Measurements from ENCODE around the gene SH3RF3.

The SH3RF3 gene

GRCh38 chr2:109460553-109461324, 331.7 kb downstream of the SH3RF3 start:
- no peak for DNase-seq (ENCODE audit: low read depth in 1 of 2, low spot score in 1 of 2)

GRCh38 chr2:109463236-109463635, 334.2 kb downstream of the SH3RF3 start:
- no peak for DNase-seq (ENCODE audit: low read depth in 1 of 2, low spot score in 1 of 2)

- no peak for DNase-seq (ENCODE audit: low read depth in 1 of 2, low spot score in 1 of 2)
Measured at GRCh38 chr2:109463891-109464290, 334.9 kb downstream of the SH3RF3 start.

- DNase-seq (ENCODE audit: low read depth in 1 of 2, low spot score in 1 of 2), result no peak
Measured at GRCh38 chr2:109466674-109467575, 337.9 kb downstream of the SH3RF3 start.

GRCh38 chr2:109467701-109468100, 338.7 kb downstream of the SH3RF3 start:
- no peak for DNase-seq (ENCODE audit: low read depth in 1 of 2, low spot score in 1 of 2)

- DNase-seq (ENCODE audit: low read depth in 1 of 2, low spot score in 1 of 2), result no peak
Measured at GRCh38 chr2:109468893-109469292, 339.9 kb downstream of the SH3RF3 start.

- DNase-seq (ENCODE audit: low read depth in 1 of 2, low spot score in 1 of 2), result no peak
Measured at GRCh38 chr2:109471658-109472057, 342.7 kb downstream of the SH3RF3 start.

- no peak for DNase-seq (ENCODE audit: low read depth in 1 of 2, low spot score in 1 of 2)
Measured at GRCh38 chr2:109472331-109472959, 343.4 kb downstream of the SH3RF3 start.

GRCh38 chr2:109472974-109473373, 344.0 kb downstream of the SH3RF3 start:
- no peak for DNase-seq (ENCODE audit: low read depth in 1 of 2, low spot score in 1 of 2)

GRCh38 chr2:109473616-109474318, 344.8 kb downstream of the SH3RF3 start:
- no peak for DNase-seq (ENCODE audit: low read depth in 1 of 2, low spot score in 1 of 2)

- no peak for DNase-seq (ENCODE audit: low read depth in 1 of 2, low spot score in 1 of 2)
Measured at GRCh38 chr2:109474319-109474825, 345.4 kb downstream of the SH3RF3 start.

GRCh38 chr2:109475531-109476210, 346.7 kb downstream of the SH3RF3 start:
- no peak for DNase-seq (ENCODE audit: low read depth in 1 of 2, low spot score in 1 of 2)

GRCh38 chr2:109476641-109477441, 347.8 kb downstream of the SH3RF3 start:
- DNase-seq (ENCODE audit: low read depth in 1 of 2, low spot score in 1 of 2), result no peak

GRCh38 chr2:109478906-109479493, 350.0 kb downstream of the SH3RF3 start:
- no peak for DNase-seq (ENCODE audit: low read depth in 1 of 2, low spot score in 1 of 2)

- DNase-seq (ENCODE audit: low read depth in 1 of 2, low spot score in 1 of 2), result no peak
Measured at GRCh38 chr2:109479804-109480203, 350.8 kb downstream of the SH3RF3 start.

- no peak for DNase-seq (ENCODE audit: low read depth in 1 of 2, low spot score in 1 of 2)
Measured at GRCh38 chr2:109480486-109481195, 351.6 kb downstream of the SH3RF3 start.

GRCh38 chr2:109481196-109481555, 352.2 kb downstream of the SH3RF3 start:
- no peak for DNase-seq (ENCODE audit: low read depth in 1 of 2, low spot score in 1 of 2)

- no peak for DNase-seq (ENCODE audit: low read depth in 1 of 2, low spot score in 1 of 2)
Measured at GRCh38 chr2:109481599-109481998, 352.6 kb downstream of the SH3RF3 start.

Data from activated CD4-positive, alpha-beta T cell treated with anti-CD3 and anti-CD28 coated beads, Interleukin-2, amount 50 U/mL, for 24 hours (primary cell).